ENCODE measurements around the gene MYEOV. TPM values are rescaled to one million over a fixed set of nuclear protein-coding genes. Genes with fewer than 3 reads are reported as not detected.

MYEOV gene
- total RNA-seq, 1 experiment from 2014 or later, result not detected

DNA sequence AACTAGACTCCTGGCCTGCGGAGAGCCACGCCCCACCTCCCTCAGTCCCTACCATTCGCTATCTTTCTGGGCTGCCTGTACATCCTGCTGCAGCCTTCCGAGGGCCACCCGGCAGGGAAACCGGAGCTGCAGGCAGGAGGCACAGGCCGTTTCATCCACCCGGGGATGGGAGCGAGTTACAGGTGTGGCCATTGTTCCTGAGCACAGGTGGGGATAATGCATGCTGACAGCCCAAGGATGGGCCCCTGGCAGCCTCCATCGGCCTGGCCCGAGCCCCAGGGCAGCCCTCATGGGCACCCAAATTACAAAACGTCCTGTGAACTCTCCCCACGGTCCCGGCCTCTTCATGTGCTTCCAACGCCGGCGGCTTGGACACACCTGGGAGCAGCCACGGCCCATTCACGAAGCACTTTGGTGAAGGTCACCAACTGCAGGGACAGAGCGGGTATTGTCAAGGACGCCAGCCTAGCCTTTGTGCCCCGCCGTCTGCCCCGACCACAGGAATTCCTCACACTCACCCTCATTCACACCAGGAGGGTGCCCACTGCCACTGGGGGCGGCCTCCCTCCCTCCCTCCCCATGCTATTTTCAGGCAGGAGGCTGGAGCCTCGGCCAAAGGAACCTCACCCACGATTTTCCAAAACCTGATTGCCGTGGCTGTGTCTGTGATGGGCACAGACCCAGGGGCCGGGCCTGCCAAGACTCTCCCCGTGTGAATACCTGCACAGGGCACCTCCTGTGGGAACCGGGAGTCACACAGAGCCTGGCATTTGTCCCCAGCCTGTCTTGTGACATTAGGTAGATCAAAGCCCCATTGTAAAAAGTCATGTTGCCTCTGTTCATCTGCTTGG is 42.1 kb upstream of the MYEOV start:
- Mint-ChIP-seq H3K9me3 (ENCODE audit: unreplicated experiment) (peaks cover 37% of the 10 kb centered on the region), H3K4me1 (ENCODE audit: insufficient read depth, unreplicated experiment) (no peaks in the 10 kb centered on the region), H3K36me3 (ENCODE audit: insufficient read depth, unreplicated experiment) (peaks cover 6% of the 10 kb centered on the region), H3K4me3 (ENCODE audit: unreplicated experiment) (no peak overlapping the region), H3K27me3 (ENCODE audit: insufficient read depth, unreplicated experiment) (no peaks in the 10 kb centered on the region), H3K27ac (ENCODE audit: low read depth, unreplicated experiment) (no peak overlapping the region)
- intact Hi-C loops (cut with micrococcal nuclease), result no loop called here
- POLR2A ChIA-PET, result interaction anchor here (0.6 kb wide), 1 partner anchor 1964 kb away, joined by 3 read pairs; no protein-coding TSS in a partner anchor
- TF ChIP-seq, protein P1, sequence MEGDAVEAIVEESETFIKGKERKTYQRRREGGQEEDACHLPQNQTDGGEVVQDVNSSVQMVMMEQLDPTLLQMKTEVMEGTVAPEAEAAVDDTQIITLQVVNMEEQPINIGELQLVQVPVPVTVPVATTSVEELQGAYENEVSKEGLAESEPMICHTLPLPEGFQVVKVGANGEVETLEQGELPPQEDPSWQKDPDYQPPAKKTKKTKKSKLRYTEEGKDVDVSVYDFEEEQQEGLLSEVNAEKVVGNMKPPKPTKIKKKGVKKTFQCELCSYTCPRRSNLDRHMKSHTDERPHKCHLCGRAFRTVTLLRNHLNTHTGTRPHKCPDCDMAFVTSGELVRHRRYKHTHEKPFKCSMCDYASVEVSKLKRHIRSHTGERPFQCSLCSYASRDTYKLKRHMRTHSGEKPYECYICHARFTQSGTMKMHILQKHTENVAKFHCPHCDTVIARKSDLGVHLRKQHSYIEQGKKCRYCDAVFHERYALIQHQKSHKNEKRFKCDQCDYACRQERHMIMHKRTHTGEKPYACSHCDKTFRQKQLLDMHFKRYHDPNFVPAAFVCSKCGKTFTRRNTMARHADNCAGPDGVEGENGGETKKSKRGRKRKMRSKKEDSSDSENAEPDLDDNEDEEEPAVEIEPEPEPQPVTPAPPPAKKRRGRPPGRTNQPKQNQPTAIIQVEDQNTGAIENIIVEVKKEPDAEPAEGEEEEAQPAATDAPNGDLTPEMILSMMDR (IDR thresholded peaks at IDR 0.05; ENCODE audit: unreplicated experiment), result no peak
- BruUV-seq (replicated peaks), result no TSS peak
- CTCF ChIA-PET, result no interaction called here
- DNase-seq (ENCODE audit: unreplicated experiment), result no peak

DNA sequence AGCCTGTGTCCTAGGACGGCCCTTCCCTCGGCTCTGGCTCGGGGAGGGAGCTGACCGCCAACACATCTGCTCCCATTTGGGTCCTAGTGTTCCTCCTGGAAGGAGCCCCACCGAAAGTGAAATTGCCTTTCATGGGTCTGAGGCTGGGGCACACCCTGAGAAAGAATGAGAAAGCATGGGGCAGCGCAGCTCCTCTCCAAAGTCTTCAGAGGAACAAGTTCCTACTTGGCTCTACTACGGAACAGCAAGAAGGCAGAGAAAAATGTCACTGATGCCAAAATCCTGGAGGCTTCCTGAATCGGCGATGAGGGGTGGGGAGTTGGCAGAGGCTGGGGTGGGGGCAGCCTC is 41.5 kb upstream of the MYEOV start:
- Mint-ChIP-seq H3K9me3 (ENCODE audit: unreplicated experiment) (peaks cover 37% of the 10 kb centered on the region), H3K27me3 (ENCODE audit: insufficient read depth, unreplicated experiment) (no peaks in the 10 kb centered on the region), H3K4me3 (ENCODE audit: unreplicated experiment) (no peak overlapping the region), H3K4me1 (ENCODE audit: insufficient read depth, unreplicated experiment) (no peaks in the 10 kb centered on the region), H3K36me3 (ENCODE audit: insufficient read depth, unreplicated experiment) (peaks cover 6% of the 10 kb centered on the region), H3K27ac (ENCODE audit: low read depth, unreplicated experiment) (no peak overlapping the region)
- ChIA-PET POLR2A (no interaction called here), CTCF (no interaction called here)
- no peak for DNase-seq (ENCODE audit: unreplicated experiment)
- intact Hi-C loops (cut with micrococcal nuclease), result no loop called here
- TF ChIP-seq, protein P1 (IDR thresholded peaks at IDR 0.05; ENCODE audit: unreplicated experiment), result no peak
- BruUV-seq (replicated peaks), result no TSS peak

DNA sequence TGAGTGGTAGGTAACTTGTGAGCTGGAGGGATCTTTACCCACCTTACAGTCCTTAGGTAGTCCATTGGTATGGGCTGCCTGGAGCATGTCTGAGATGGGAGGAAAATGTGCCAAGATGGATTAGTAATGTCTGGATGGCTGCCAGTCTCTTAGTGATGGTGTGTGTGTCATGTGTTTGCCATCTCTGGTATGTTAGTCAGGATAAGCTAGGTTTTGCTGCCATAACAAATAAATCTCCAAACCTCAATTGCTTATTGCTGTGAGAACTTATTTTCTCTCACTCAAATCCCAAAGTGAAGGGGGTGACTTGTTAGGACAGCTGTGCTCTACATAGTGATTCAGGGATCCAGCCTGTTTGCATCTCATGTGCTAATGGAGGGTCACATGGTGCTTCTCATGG is 40.9 kb upstream of the MYEOV start:
- Mint-ChIP-seq H3K9me3 (ENCODE audit: unreplicated experiment) (peaks cover 37% of the 10 kb centered on the region), H3K4me1 (ENCODE audit: insufficient read depth, unreplicated experiment) (no peaks in the 10 kb centered on the region), H3K27ac (ENCODE audit: low read depth, unreplicated experiment) (no peak overlapping the region), H3K36me3 (ENCODE audit: insufficient read depth, unreplicated experiment) (peaks cover 3% of the 10 kb centered on the region), H3K4me3 (ENCODE audit: unreplicated experiment) (no peak overlapping the region), H3K27me3 (ENCODE audit: insufficient read depth, unreplicated experiment) (no peaks in the 10 kb centered on the region)
- intact Hi-C loops (cut with micrococcal nuclease), result no loop called here
- ChIA-PET POLR2A (no interaction called here), CTCF (no interaction called here)
- TF ChIP-seq, protein P1 (IDR thresholded peaks at IDR 0.05; ENCODE audit: unreplicated experiment), result no peak
- BruUV-seq (replicated peaks), result no TSS peak
- DNase-seq (ENCODE audit: unreplicated experiment), result peak; percentile 65

DNA sequence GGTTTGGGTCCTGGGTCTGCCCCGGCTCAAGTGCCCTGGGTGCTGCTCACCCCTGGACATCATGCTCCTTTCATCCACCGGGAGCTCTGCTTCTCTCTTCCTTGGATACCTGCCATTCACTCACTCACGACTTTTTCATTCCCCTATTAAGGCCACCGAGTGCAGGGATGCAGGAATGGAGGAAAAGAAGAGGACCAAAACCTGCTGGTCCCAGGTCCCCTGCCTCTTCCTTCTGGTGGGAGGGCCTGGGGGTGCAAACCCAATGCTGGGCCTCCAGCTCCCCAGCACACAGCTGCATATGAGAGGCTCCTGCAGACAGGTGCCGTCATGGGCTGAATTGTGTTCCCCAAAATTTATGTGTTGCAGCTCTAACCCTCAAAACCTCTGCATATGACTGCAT is 36.8 kb upstream of the MYEOV start:
- TF ChIP-seq, protein P1 (IDR thresholded peaks at IDR 0.05; ENCODE audit: unreplicated experiment), result no peak
- Mint-ChIP-seq H3K36me3 (ENCODE audit: insufficient read depth, unreplicated experiment) (no peaks in the 10 kb centered on the region), H3K4me1 (ENCODE audit: insufficient read depth, unreplicated experiment) (no peaks in the 10 kb centered on the region), H3K4me3 (ENCODE audit: unreplicated experiment) (no peak overlapping the region), H3K27me3 (ENCODE audit: insufficient read depth, unreplicated experiment) (no peaks in the 10 kb centered on the region), H3K27ac (ENCODE audit: low read depth, unreplicated experiment) (no peak overlapping the region), H3K9me3 (ENCODE audit: unreplicated experiment) (peaks cover 41% of the 10 kb centered on the region)
- intact Hi-C loops (cut with micrococcal nuclease), result no loop called here
- DNase-seq (ENCODE audit: unreplicated experiment), result no peak
- ChIA-PET CTCF (no interaction called here), POLR2A (no interaction called here)
- no TSS peak for BruUV-seq (replicated peaks)
